PC-9 (cell line): ENCODE results near the gene SLC29A4.
"Not testable (repeated sequence)": the region's sequence is repeated elsewhere in the genome, so short reads cannot be mapped to it uniquely, and the experiment has no call there.

Source experiments
- EZH2 ChIP-seq: fragments of 200-600 bp; sonication (generic); IDR thresholded peaks from 2 replicates; pipeline ENCODE4 v1.8.0; 2017; ENCODE audit warnings: antibody characterized with exemption, low read depth
- TF ChIP-seq, protein P1 (sequence below): fragments of 200-600 bp; sonication (generic); conservative IDR thresholded peaks from 2 replicates; pipeline ENCODE4 v1.6.1; 2017; ENCODE audit warnings: mixed run types, antibody characterized with exemption, mild to moderate bottlenecking, moderate library complexity

DNA sequence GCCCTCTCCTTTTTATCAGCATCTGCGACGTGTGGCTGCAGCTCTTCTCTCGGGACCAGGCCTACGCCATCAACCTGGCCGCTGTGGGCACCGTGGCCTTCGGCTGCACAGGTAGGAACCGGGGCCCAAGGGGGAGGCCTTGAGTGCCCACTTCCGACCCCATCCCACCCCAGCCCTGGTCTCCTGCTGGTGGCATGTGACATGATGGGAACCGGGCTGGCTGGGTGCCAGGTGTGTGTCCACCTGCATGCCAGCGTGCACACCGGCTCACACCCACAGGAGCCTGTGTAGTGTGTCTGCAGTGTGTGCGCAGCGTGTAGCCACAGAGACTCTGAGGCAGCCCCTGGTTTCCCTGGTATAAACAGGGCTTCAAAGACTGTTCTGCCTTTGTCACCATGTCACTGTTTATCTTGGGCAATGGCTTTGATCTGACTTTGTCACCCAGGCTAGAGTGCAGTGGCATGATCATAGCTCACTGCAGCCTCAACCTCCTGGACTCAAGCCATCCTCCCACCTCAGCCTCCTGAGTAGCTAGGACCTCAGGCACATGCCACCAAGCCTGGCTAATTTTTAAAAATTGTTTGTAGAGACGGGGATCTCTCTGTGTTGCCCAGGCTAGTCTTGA, 9.1 kb downstream of the SLC29A4 start:
- TF ChIP-seq, protein P1, sequence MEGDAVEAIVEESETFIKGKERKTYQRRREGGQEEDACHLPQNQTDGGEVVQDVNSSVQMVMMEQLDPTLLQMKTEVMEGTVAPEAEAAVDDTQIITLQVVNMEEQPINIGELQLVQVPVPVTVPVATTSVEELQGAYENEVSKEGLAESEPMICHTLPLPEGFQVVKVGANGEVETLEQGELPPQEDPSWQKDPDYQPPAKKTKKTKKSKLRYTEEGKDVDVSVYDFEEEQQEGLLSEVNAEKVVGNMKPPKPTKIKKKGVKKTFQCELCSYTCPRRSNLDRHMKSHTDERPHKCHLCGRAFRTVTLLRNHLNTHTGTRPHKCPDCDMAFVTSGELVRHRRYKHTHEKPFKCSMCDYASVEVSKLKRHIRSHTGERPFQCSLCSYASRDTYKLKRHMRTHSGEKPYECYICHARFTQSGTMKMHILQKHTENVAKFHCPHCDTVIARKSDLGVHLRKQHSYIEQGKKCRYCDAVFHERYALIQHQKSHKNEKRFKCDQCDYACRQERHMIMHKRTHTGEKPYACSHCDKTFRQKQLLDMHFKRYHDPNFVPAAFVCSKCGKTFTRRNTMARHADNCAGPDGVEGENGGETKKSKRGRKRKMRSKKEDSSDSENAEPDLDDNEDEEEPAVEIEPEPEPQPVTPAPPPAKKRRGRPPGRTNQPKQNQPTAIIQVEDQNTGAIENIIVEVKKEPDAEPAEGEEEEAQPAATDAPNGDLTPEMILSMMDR, result not testable (repeated sequence)
- not testable (repeated sequence) for TF ChIP-seq EZH2
